Activated naive CD8-positive, alpha-beta T cell (primary cell): ENCODE results near the gene WDR5.
"Not testable (repeated sequence)": the region's sequence is repeated elsewhere in the genome, so short reads cannot be mapped to it uniquely, and the experiment has no call there.

Experiments used
- H3K27ac Mint-ChIP-seq: one replicate; pipeline ENCODE4 v1.8.0; 2021; ENCODE audit warnings: mixed read lengths
- H3K27me3 Mint-ChIP-seq: one replicate; pipeline ENCODE4 v1.8.0; 2021; ENCODE audit warnings: mixed read lengths
- H3K36me3 Mint-ChIP-seq: one replicate; pipeline ENCODE4 v1.8.0; 2021; ENCODE audit warnings: mixed read lengths
- H3K4me1 Mint-ChIP-seq: one replicate; pipeline ENCODE4 v1.8.0; 2021; ENCODE audit warnings: low read depth, mixed read lengths
- H3K4me3 Mint-ChIP-seq: one replicate; pipeline ENCODE4 v1.8.0; 2021; ENCODE audit warnings: mild to moderate bottlenecking, mixed read lengths
- H3K9me3 Mint-ChIP-seq: one replicate; pipeline ENCODE4 v1.8.0; 2021; ENCODE audit warnings: low read depth, mixed read lengths

The WDR5 gene

GRCh38 chr9:134135343-134136117 lies at the start of gene WDR5:
TSS of gene WDR5 (plus strand) at chr9:134136082. CDS start at chr9:134139878, 3,796 bp downstream.
- H3K27me3 Mint-ChIP-seq, result no peaks in the 10 kb centered on the region
- peak within 1 kb of the TSS; percentile 95 for H3K4me3 Mint-ChIP-seq
- H3K4me1 Mint-ChIP-seq, result peaks cover 37% of the 10 kb centered on the region
- H3K27ac Mint-ChIP-seq, result peak within 1 kb of the TSS; percentile 94
- peaks cover 7% of the 10 kb centered on the region for H3K36me3 Mint-ChIP-seq
- no peaks in the 10 kb centered on the region for H3K9me3 Mint-ChIP-seq

GRCh38 chr9:134088063-134088725 lies 47.7 kb upstream of the WDR5 start:
- no peaks in the 10 kb centered on the region for H3K36me3 Mint-ChIP-seq
- H3K4me1 Mint-ChIP-seq, result no peaks in the 10 kb centered on the region
- no peaks in the 10 kb centered on the region for H3K27me3 Mint-ChIP-seq
- no peak overlapping the region for H3K4me3 Mint-ChIP-seq
- no peak overlapping the region for H3K27ac Mint-ChIP-seq
- H3K9me3 Mint-ChIP-seq, result no peaks in the 10 kb centered on the region

GRCh38 chr9:134089972-134090371 lies 45.9 kb upstream of the WDR5 start:
- no peaks in the 10 kb centered on the region for H3K27me3 Mint-ChIP-seq
- no peaks in the 10 kb centered on the region for H3K4me1 Mint-ChIP-seq
- no peaks in the 10 kb centered on the region for H3K36me3 Mint-ChIP-seq
- no peak overlapping the region for H3K27ac Mint-ChIP-seq
- no peaks in the 10 kb centered on the region for H3K9me3 Mint-ChIP-seq
- no peak overlapping the region for H3K4me3 Mint-ChIP-seq

- peaks cover 3% of the 10 kb centered on the region for H3K27me3 Mint-ChIP-seq
- H3K4me3 Mint-ChIP-seq, result no peak overlapping the region
- H3K36me3 Mint-ChIP-seq, result no peaks in the 10 kb centered on the region
- no peaks in the 10 kb centered on the region for H3K4me1 Mint-ChIP-seq
- H3K9me3 Mint-ChIP-seq, result no peaks in the 10 kb centered on the region
- H3K27ac Mint-ChIP-seq, result no peak overlapping the region
Measured at GRCh38 chr9:134099123-134099761, 36.6 kb upstream of the WDR5 start.

GRCh38 chr9:134100040-134100439 lies 35.8 kb upstream of the WDR5 start:
- Mint-ChIP-seq H3K9me3 (no peaks in the 10 kb centered on the region), H3K36me3 (no peaks in the 10 kb centered on the region), H3K4me3 (no peak overlapping the region), H3K4me1 (no peaks in the 10 kb centered on the region), H3K27ac (no peak overlapping the region), H3K27me3 (peaks cover 3% of the 10 kb centered on the region)

- H3K4me1 Mint-ChIP-seq, H3K27me3 Mint-ChIP-seq, H3K4me3 Mint-ChIP-seq, H3K27ac Mint-ChIP-seq, H3K9me3 Mint-ChIP-seq, H3K36me3 Mint-ChIP-seq: not testable (repeated sequence)
Measured at GRCh38 chr9:134101133-134101532, 34.7 kb upstream of the WDR5 start.

- Mint-ChIP-seq H3K4me3 (no peak overlapping the region), H3K27ac (no peak overlapping the region), H3K9me3 (no peaks in the 10 kb centered on the region), H3K36me3 (no peaks in the 10 kb centered on the region), H3K4me1 (no peaks in the 10 kb centered on the region), H3K27me3 (peaks cover 7% of the 10 kb centered on the region)
Measured at GRCh38 chr9:134101623-134102149, 34.2 kb upstream of the WDR5 start.

- H3K4me1 Mint-ChIP-seq, result no peaks in the 10 kb centered on the region
- H3K27me3 Mint-ChIP-seq, result peaks cover 7% of the 10 kb centered on the region
- no peak overlapping the region for H3K4me3 Mint-ChIP-seq
- H3K36me3 Mint-ChIP-seq, result no peaks in the 10 kb centered on the region
- H3K9me3 Mint-ChIP-seq, result no peaks in the 10 kb centered on the region
- H3K27ac Mint-ChIP-seq, result no peak overlapping the region
Measured at GRCh38 chr9:134103391-134103998, 32.4 kb upstream of the WDR5 start.

- H3K36me3 Mint-ChIP-seq, result no peaks in the 10 kb centered on the region
- no peaks in the 10 kb centered on the region for H3K27me3 Mint-ChIP-seq
- no peaks in the 10 kb centered on the region for H3K9me3 Mint-ChIP-seq
- no peaks in the 10 kb centered on the region for H3K4me1 Mint-ChIP-seq
- no peak overlapping the region for H3K27ac Mint-ChIP-seq
- H3K4me3 Mint-ChIP-seq, result no peak overlapping the region
Measured at GRCh38 chr9:134111064-134111463, 24.8 kb upstream of the WDR5 start.

GRCh38 chr9:134112561-134112960 lies 23.3 kb upstream of the WDR5 start:
- no peaks in the 10 kb centered on the region for H3K4me1 Mint-ChIP-seq
- no peak overlapping the region for H3K27ac Mint-ChIP-seq
- H3K9me3 Mint-ChIP-seq, result no peaks in the 10 kb centered on the region
- no peaks in the 10 kb centered on the region for H3K27me3 Mint-ChIP-seq
- H3K36me3 Mint-ChIP-seq, result no peaks in the 10 kb centered on the region
- no peak overlapping the region for H3K4me3 Mint-ChIP-seq

GRCh38 chr9:134118972-134119371 lies 16.9 kb upstream of the WDR5 start:
- H3K36me3 Mint-ChIP-seq, H3K27ac Mint-ChIP-seq, H3K4me1 Mint-ChIP-seq, H3K4me3 Mint-ChIP-seq, H3K9me3 Mint-ChIP-seq, H3K27me3 Mint-ChIP-seq: not testable (repeated sequence)

GRCh38 chr9:134123764-134124128 lies 12.1 kb upstream of the WDR5 start:
- Mint-ChIP-seq H3K4me3 (no peak overlapping the region), H3K27ac (no peak overlapping the region), H3K36me3 (no peaks in the 10 kb centered on the region), H3K4me1 (no peaks in the 10 kb centered on the region), H3K27me3 (no peaks in the 10 kb centered on the region), H3K9me3 (no peaks in the 10 kb centered on the region)

GRCh38 chr9:134125413-134126095 lies 10.3 kb upstream of the WDR5 start:
- H3K4me1 Mint-ChIP-seq, result no peaks in the 10 kb centered on the region
- no peak overlapping the region for H3K4me3 Mint-ChIP-seq
- H3K27ac Mint-ChIP-seq, result no peak overlapping the region
- H3K36me3 Mint-ChIP-seq, result no peaks in the 10 kb centered on the region
- H3K27me3 Mint-ChIP-seq, result no peaks in the 10 kb centered on the region
- no peaks in the 10 kb centered on the region for H3K9me3 Mint-ChIP-seq

GRCh38 chr9:134126373-134126772 lies 9.5 kb upstream of the WDR5 start:
- Mint-ChIP-seq H3K4me1 (no peaks in the 10 kb centered on the region), H3K27ac (no peak overlapping the region)

More at GRCh38 chr9:134126373-134126772, 9.5 kb upstream of the WDR5 start:
- Mint-ChIP-seq H3K36me3 (no peaks in the 10 kb centered on the region), H3K27me3 (no peaks in the 10 kb centered on the region), H3K9me3 (no peaks in the 10 kb centered on the region), H3K4me3 (no peak overlapping the region)
